Liver (tissue), 9 donors: ENCODE measurements around the gene THSD4. TPM values are rescaled to one million over a fixed set of nuclear protein-coding genes. Genes with fewer than 3 reads are reported as not detected.

Experiments
- DNase-seq: peaks from one replicate; pipeline ENCODE4 v3.0.0-alpha.2; 2017; ENCODE audit warnings: low spot score
- H3K27ac ChIP-seq, 2 donors: one replicate each; pipeline ENCODE4 v1.7.0; 2013; ENCODE audit warnings: inconsistent platforms in 2 of 2, low read length in 2 of 2, control low read depth in 1 of 2, low read depth in 1 of 2, mild to moderate bottlenecking in 1 of 2
- H3K27me3 ChIP-seq, 4 donors: one replicate each; pipeline versions ENCODE4 v1.6.1 to v1.7.0; 2013; ENCODE audit warnings: low read length in 3 of 4, inconsistent platforms in 1 of 4, mild to moderate bottlenecking in 1 of 4, moderate library complexity in 1 of 4; ENCODE audit not compliant: control insufficient read depth in 4 of 4, insufficient read depth in 4 of 4
- H3K36me3 ChIP-seq, 4 donors: one replicate each; pipeline versions ENCODE4 v1.6.1 to v1.7.0; 2013; ENCODE audit warnings: low read length in 3 of 4, mild to moderate bottlenecking in 3 of 4, low read depth in 1 of 4, moderate library complexity in 1 of 4; ENCODE audit not compliant: control insufficient read depth in 4 of 4, insufficient read depth in 3 of 4
- H3K4me1 ChIP-seq, 4 donors: one replicate each; pipeline versions ENCODE4 v1.6.1 to v1.7.0; 2013; ENCODE audit warnings: low read length in 3 of 4, mild to moderate bottlenecking in 3 of 4, moderate library complexity in 1 of 4; ENCODE audit not compliant: control insufficient read depth in 4 of 4, insufficient read depth in 4 of 4
- H3K4me3 ChIP-seq, 3 donors: one replicate each; pipeline versions ENCODE4 v1.6.1 to v1.7.0; 2013; ENCODE audit warnings: low read length in 3 of 3, control low read depth in 1 of 3, low read depth in 1 of 3, mild to moderate bottlenecking in 1 of 3
- H3K9ac ChIP-seq, 2 donors: one replicate each; pipeline ENCODE4 v1.7.0; 2013; ENCODE audit warnings: low read length in 2 of 2, mild to moderate bottlenecking in 2 of 2, moderate library complexity in 2 of 2, control low read depth in 1 of 2, low read depth in 1 of 2
- H3K9me3 ChIP-seq, 4 donors: one replicate each; pipeline versions ENCODE4 v1.6.1 to v1.7.0; 2013; ENCODE audit warnings: low read length in 3 of 4; ENCODE audit not compliant: control insufficient read depth in 4 of 4
- ATF3 ChIP-seq: IDR thresholded peaks from 2 replicates; pipeline ENCODE4 v1.6.1; 2016; ENCODE audit warnings: antibody characterized with exemption
- EGR1 ChIP-seq, 2 donors: IDR thresholded peaks; 2 replicates each; pipeline ENCODE4 v1.6.1; 2016 to 2018; ENCODE audit warnings: antibody characterized with exemption in 2 of 2, low read depth in 2 of 2
- FOXA1 ChIP-seq: IDR thresholded peaks from 2 replicates; pipeline ENCODE4 v1.6.1; 2016; ENCODE audit warnings: antibody characterized with exemption
- FOXA2 ChIP-seq: IDR thresholded peaks from 2 replicates; pipeline ENCODE4 v1.6.1; 2016; ENCODE audit warnings: antibody characterized with exemption
- GABPA ChIP-seq, 2 donors: IDR thresholded peaks in 1 of 2; conservative IDR thresholded peaks in 1 of 2; 2 replicates each; pipeline ENCODE4 v1.6.1; 2016; ENCODE audit warnings: antibody characterized with exemption in 2 of 2, mild to moderate bottlenecking in 1 of 2, moderate library complexity in 1 of 2
- HNF4A ChIP-seq, 2 donors: conservative IDR thresholded peaks; 2 replicates each; pipeline ENCODE4 v1.6.1; 2016; ENCODE audit warnings: antibody characterized with exemption in 2 of 2, mild to moderate bottlenecking in 2 of 2
- HNF4G ChIP-seq: IDR thresholded peaks from 2 replicates; pipeline ENCODE4 v1.6.1; 2016; ENCODE audit warnings: antibody characterized with exemption
- JUND ChIP-seq, 2 donors: IDR thresholded peaks; 2 replicates each; pipeline ENCODE4 v1.6.1; 2016; ENCODE audit warnings: antibody characterized with exemption in 2 of 2
- NR2F2 ChIP-seq: IDR thresholded peaks from 2 replicates; pipeline ENCODE4 v1.6.1; 2016; ENCODE audit warnings: antibody characterized with exemption
- RAD21 ChIP-seq, 2 donors: IDR thresholded peaks; 2 replicates each; pipeline ENCODE4 v1.6.1; 2016; ENCODE audit warnings: antibody characterized with exemption in 2 of 2, mild to moderate bottlenecking in 2 of 2
- RXRA ChIP-seq, 2 donors: IDR thresholded peaks; 2 replicates each; pipeline ENCODE4 v1.6.1; 2017 to 2018; ENCODE audit warnings: antibody characterized with exemption in 2 of 2, mild to moderate bottlenecking in 1 of 2
- SP1 ChIP-seq: IDR thresholded peaks from 2 replicates; pipeline ENCODE4 v1.6.1; 2018; ENCODE audit warnings: antibody characterized with exemption, mild to moderate bottlenecking
- TAF1 ChIP-seq: conservative IDR thresholded peaks from 2 replicates; pipeline ENCODE4 v1.6.1; 2016; ENCODE audit warnings: antibody characterized with exemption, mild to moderate bottlenecking
- YY1 ChIP-seq: IDR thresholded peaks from 2 replicates; pipeline ENCODE4 v1.6.1; 2016; ENCODE audit warnings: antibody characterized with exemption, mild to moderate bottlenecking
- WGBS: extraction: QIAGEN DNeasy Blood & Tissue Kit; methylation state at CpG from one replicate; pipeline ENCODE4 v1.1.7; 2013; 5-methylcytosine and 5-hydroxymethylcytosine counted together
- polyA plus RNA-seq, 2 donors: library from polyadenylated mRNA; stranded (reverse) in 1 of 2; unstranded in 1 of 2; fragments of 200-250 nt in 1 of 2; fragments of >200 nt in 1 of 2; fragmentation: Nextera tagmentation in 1 of 2; extraction: Ambion mirVana in 1 of 2; gene quantifications; one replicate each; pipeline versions ENCODE4 v1.2.1 to v1.2.3, GENCODE V29; 2013 to 2015
- total RNA-seq, 2 donors: library from RNA; depleted of rRNA; stranded (reverse); fragments of >200 nt; gene quantifications; one replicate each; pipeline ENCODE4 v1.2.3, GENCODE V29; 2014
- TF ChIP-seq, protein P1 (sequence below): IDR thresholded peaks from 2 replicates; pipeline ENCODE4 v1.6.1; 2016; ENCODE audit warnings: antibody characterized with exemption, mild to moderate bottlenecking
- TF ChIP-seq, protein P2 (sequence below): IDR thresholded peaks from 2 replicates; pipeline ENCODE4 v1.6.1; 2016; ENCODE audit warnings: antibody characterized with exemption
- TF ChIP-seq, protein P3 (sequence below): fragments of 150-350 bp; IDR thresholded peaks from 2 replicates; pipeline ENCODE4 v1.5.1; 2017; ENCODE audit warnings: improper control_type of control experiment, low read depth, low read length; ENCODE audit not compliant: missing input control
- donor health status: healthy.
- donor health status: healthy.
- donor health status: healthy.
- donor health status: healthy.
- donor health status: healthy.

THSD4 gene
- total and polyA plus RNA-seq, 4 donors = 0.23 to 11.5 (median 1.9) TPM

- no peaks in the 10 kb centered on the region for H3K27me3 ChIP-seq
- no peak for DNase-seq
- 75% methylated on average over 8 of the region's 8 CpGs for WGBS
- H3K27ac ChIP-seq = no peak overlapping the region
- TF ChIP-seq GABPA (IDR thresholded peaks at IDR 0.05 in 1 of 2, conservative IDR thresholded peaks at IDR 0.05 in 1 of 2) (no peak), HNF4G (no peak), FOXA1 (no peak), RAD21 (IDR thresholded peaks at IDR 0.05) (no peak), EGR1 (IDR thresholded peaks at IDR 0.05; ENCODE audit: low read depth in 2 of 2) (no peak), YY1 (no peak), FOXA2 (no peak), JUND (IDR thresholded peaks at IDR 0.05) (no peak), SP1 (no peak), ATF3 (no peak), TAF1 (no peak), NR2F2 (no peak), RXRA (IDR thresholded peaks at IDR 0.05) (no peak), HNF4A (conservative IDR thresholded peaks at IDR 0.05) (no peak)
- TF ChIP-seq, protein P1, sequence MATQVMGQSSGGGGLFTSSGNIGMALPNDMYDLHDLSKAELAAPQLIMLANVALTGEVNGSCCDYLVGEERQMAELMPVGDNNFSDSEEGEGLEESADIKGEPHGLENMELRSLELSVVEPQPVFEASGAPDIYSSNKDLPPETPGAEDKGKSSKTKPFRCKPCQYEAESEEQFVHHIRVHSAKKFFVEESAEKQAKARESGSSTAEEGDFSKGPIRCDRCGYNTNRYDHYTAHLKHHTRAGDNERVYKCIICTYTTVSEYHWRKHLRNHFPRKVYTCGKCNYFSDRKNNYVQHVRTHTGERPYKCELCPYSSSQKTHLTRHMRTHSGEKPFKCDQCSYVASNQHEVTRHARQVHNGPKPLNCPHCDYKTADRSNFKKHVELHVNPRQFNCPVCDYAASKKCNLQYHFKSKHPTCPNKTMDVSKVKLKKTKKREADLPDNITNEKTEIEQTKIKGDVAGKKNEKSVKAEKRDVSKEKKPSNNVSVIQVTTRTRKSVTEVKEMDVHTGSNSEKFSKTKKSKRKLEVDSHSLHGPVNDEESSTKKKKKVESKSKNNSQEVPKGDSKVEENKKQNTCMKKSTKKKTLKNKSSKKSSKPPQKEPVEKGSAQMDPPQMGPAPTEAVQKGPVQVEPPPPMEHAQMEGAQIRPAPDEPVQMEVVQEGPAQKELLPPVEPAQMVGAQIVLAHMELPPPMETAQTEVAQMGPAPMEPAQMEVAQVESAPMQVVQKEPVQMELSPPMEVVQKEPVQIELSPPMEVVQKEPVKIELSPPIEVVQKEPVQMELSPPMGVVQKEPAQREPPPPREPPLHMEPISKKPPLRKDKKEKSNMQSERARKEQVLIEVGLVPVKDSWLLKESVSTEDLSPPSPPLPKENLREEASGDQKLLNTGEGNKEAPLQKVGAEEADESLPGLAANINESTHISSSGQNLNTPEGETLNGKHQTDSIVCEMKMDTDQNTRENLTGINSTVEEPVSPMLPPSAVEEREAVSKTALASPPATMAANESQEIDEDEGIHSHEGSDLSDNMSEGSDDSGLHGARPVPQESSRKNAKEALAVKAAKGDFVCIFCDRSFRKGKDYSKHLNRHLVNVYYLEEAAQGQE = no peak
- TF ChIP-seq, protein P2, sequence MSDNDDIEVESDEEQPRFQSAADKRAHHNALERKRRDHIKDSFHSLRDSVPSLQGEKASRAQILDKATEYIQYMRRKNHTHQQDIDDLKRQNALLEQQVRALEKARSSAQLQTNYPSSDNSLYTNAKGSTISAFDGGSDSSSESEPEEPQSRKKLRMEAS = no peak
- no peak overlapping the region for H3K4me3 ChIP-seq
- H3K9ac ChIP-seq = no peak overlapping the region
- H3K4me1 ChIP-seq = no peaks in the 10 kb centered on the region
- no peaks in the 10 kb centered on the region for H3K36me3 ChIP-seq
- H3K9me3 ChIP-seq = no peaks in the 10 kb centered on the region
Observed at GRCh38 chr15:71476823-71477222, 361.6 kb downstream of the THSD4 start.

GRCh38 chr15:71480556-71480955, 365.3 kb downstream of the THSD4 start:
- 79% methylated on average over 6 of the region's 6 CpGs for WGBS

More at GRCh38 chr15:71480556-71480955, 365.3 kb downstream of the THSD4 start:
- H3K9me3 ChIP-seq = no peaks in the 10 kb centered on the region
- H3K4me1 ChIP-seq = no peaks in the 10 kb centered on the region
- H3K36me3 ChIP-seq = no peaks in the 10 kb centered on the region
- H3K4me3 ChIP-seq = no peak overlapping the region
- TF ChIP-seq EGR1 (IDR thresholded peaks at IDR 0.05; ENCODE audit: low read depth in 2 of 2) (no peak), SP1 (no peak), ATF3 (no peak), RAD21 (IDR thresholded peaks at IDR 0.05) (no peak), HNF4A (conservative IDR thresholded peaks at IDR 0.05) (no peak), YY1 (no peak), RXRA (IDR thresholded peaks at IDR 0.05) (no peak), FOXA1 (no peak), NR2F2 (no peak), HNF4G (no peak), TAF1 (no peak)
- TF ChIP-seq, protein P3, sequence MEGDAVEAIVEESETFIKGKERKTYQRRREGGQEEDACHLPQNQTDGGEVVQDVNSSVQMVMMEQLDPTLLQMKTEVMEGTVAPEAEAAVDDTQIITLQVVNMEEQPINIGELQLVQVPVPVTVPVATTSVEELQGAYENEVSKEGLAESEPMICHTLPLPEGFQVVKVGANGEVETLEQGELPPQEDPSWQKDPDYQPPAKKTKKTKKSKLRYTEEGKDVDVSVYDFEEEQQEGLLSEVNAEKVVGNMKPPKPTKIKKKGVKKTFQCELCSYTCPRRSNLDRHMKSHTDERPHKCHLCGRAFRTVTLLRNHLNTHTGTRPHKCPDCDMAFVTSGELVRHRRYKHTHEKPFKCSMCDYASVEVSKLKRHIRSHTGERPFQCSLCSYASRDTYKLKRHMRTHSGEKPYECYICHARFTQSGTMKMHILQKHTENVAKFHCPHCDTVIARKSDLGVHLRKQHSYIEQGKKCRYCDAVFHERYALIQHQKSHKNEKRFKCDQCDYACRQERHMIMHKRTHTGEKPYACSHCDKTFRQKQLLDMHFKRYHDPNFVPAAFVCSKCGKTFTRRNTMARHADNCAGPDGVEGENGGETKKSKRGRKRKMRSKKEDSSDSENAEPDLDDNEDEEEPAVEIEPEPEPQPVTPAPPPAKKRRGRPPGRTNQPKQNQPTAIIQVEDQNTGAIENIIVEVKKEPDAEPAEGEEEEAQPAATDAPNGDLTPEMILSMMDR = no peak
- DNase-seq = no peak
- no peak overlapping the region for H3K9ac ChIP-seq
- no peaks in the 10 kb centered on the region for H3K27me3 ChIP-seq
- no peak overlapping the region for H3K27ac ChIP-seq
